HepG2 (cell line): ENCODE data around the gene SPSB1. TPM values are rescaled to one million over a fixed set of nuclear protein-coding genes. Genes with fewer than 3 reads are reported as not detected.
A peak's percentile ranks its signal among the peaks of the same experiment; 100 is the strongest.

Experiments used
- ATAC-seq: fragments of 200-7000 bp; cut with Tn5 transposase; 3 replicates; pipeline ENCODE4 v1.9.1; 2020; ENCODE audit warnings: mild to moderate bottlenecking, moderate library complexity
- BruUV-seq: library from RNA; stranded (reverse); fragments of 400-500 nt; replicated peaks from 2 replicates; lab custom pipeline; 2021; lab: Mats Ljungman, UMichigan
- CTCF ChIA-PET: fragments of 300-600 bp; formaldehyde crosslinking; extraction: SDS; loops from one replicate; lab custom pipeline; 2021; ENCODE audit warnings: low total read pairs, inconsistent platforms, low intra/inter-chr PET ratio; lab: Yijun Ruan, JAX
- POLR2A ChIA-PET: fragments of 350-600 bp; sonication (Branson Sonifier 250); formaldehyde crosslinking; loops from one replicate; lab custom pipeline; 2020; ENCODE audit warnings: antibody characterized with exemption, inconsistent platforms; lab: Yijun Ruan, JAX
- DNase-seq: peaks from one replicate; pipeline ENCODE4 v3.0.0-alpha.2; 2015; ENCODE audit warnings: low spot score
- FAIRE-seq: peaks from 3 replicates; lab custom pipeline; 2011; peaks lifted over from hg19 to GRCh38; lab: Jason Lieb, UNC
- H2AFZ ChIP-seq: one replicate; pipeline ENCODE4 v1.6.1; 2011; ENCODE audit warnings: low read length, inconsistent platforms
- H3K27ac ChIP-seq: fragments of 300-600 bp; 3 replicates; pipeline ENCODE4 v1.8.0; 2011; ENCODE audit warnings: mixed run types, mild to moderate bottlenecking, mixed read lengths, low read length, inconsistent platforms; ENCODE audit not compliant: insufficient read depth; ENCODE audit errors: extremely low read length
- H3K27me3 ChIP-seq, 2 experiments: fragments of 200-600 bp in 1 of 2; 2 replicates in 1 of 2; 3 replicates in 1 of 2; pipeline versions ENCODE4 v1.6.0 to v1.8.0; 2011; ENCODE audit warnings: low read length in 2 of 2, mild to moderate bottlenecking in 2 of 2, moderate library complexity in 2 of 2, inconsistent platforms in 1 of 2; ENCODE audit not compliant: insufficient read depth in 2 of 2, control insufficient read depth in 1 of 2
- H3K36me3 ChIP-seq, 2 experiments: fragments of 200-600 bp in 1 of 2; replicated peaks in 1 of 2; 2 replicates in 1 of 2; 3 replicates in 1 of 2; pipeline versions ENCODE4 v1.5.1 to v1.8.0; 2011; ENCODE audit warnings: low read length in 2 of 2, inconsistent platforms in 1 of 2; ENCODE audit not compliant: insufficient read depth in 2 of 2, control insufficient read depth in 1 of 2
- H3K4me1 ChIP-seq: 2 replicates; pipeline ENCODE4 v1.5.1; 2012; ENCODE audit warnings: low read length, inconsistent platforms; ENCODE audit not compliant: insufficient read depth
- H3K4me2 ChIP-seq: 2 replicates; pipeline ENCODE4 v1.6.0; 2011; ENCODE audit warnings: low read depth, low read length, inconsistent platforms
- H3K4me3 ChIP-seq, 3 experiments: fragments of 200-600 bp in 1 of 3; sonication (generic), shearing (Covaris generic) in 1 of 3; replicated peaks in 1 of 3; 2 replicates each; pipeline ENCODE4 v1.5.1; 2011 to 2016; ENCODE audit warnings: low read length in 3 of 3, inconsistent platforms in 2 of 3, low read depth in 2 of 3, mild to moderate bottlenecking in 2 of 3, control low read depth in 1 of 3, mixed read lengths in 1 of 3; ENCODE audit not compliant: insufficient read depth in 1 of 3
- H3K79me2 ChIP-seq: one replicate; pipeline ENCODE4 v1.6.1; 2011; ENCODE audit warnings: low read length, inconsistent platforms; ENCODE audit not compliant: insufficient read depth
- H3K9ac ChIP-seq: 2 replicates; pipeline ENCODE4 v1.6.0; 2011; ENCODE audit warnings: mild to moderate bottlenecking, low read depth, low read length, inconsistent platforms; ENCODE audit not compliant: insufficient read depth
- H3K9me3 ChIP-seq: 2 replicates; pipeline ENCODE4 v1.5.1; 2012; ENCODE audit warnings: mild to moderate bottlenecking, low read length
- H4K20me1 ChIP-seq: 2 replicates; pipeline ENCODE4 v1.6.0; 2011; ENCODE audit warnings: inconsistent platforms, mild to moderate bottlenecking, low read length, moderate library complexity; ENCODE audit not compliant: insufficient read depth
- FOXK2 ChIP-seq: fragments of 450-650 bp; IDR thresholded peaks from 2 replicates; pipeline ENCODE4 v1.6.1; 2016
- HNF4G ChIP-seq, 2 experiments: sonication (generic) in 1 of 2; formaldehyde crosslinking in 1 of 2; IDR thresholded peaks; 2 replicates each; pipeline versions ENCODE4 v1.4.0 to v1.6.1; 2011 to 2020; ENCODE audit warnings: borderline replicate concordance in 2 of 2, low read depth in 2 of 2, mild to moderate bottlenecking in 2 of 2, low read length in 1 of 2, missing genetic modification reagents in 1 of 2, moderate library complexity in 1 of 2
- WGBS: methylation state at CpG from one replicate; pipeline ENCODE4 v1.1.6; 2017; ENCODE audit warnings: low lambda C conversion rate; 5-methylcytosine and 5-hydroxymethylcytosine counted together
- in situ Hi-C: cut with HindIII; loops from 2 replicates; pipeline ENCODE4 v1.10.0; 2017; ENCODE audit warnings: low pct_unique_long_range_greater_than_20kb; ENCODE audit not compliant: extremely low pct_ligation_motif_present
- intact Hi-C: fragments of 100-400 bp; cut with micrococcal nuclease; formaldehyde crosslinking; loops from one replicate; pipeline ENCODE4 v1.10.0; 2022; ENCODE audit not compliant: unreplicated experiment
- polyA plus RNA-seq, 8 experiments: library from polyadenylated mRNA; depleted of rRNA in 3 of 8; stranded (reverse) in 7 of 8; unstranded in 1 of 8; fragments of >200 nt; fragmentation: Illumina TruSeq in 4 of 8; extraction: Trizol in 4 of 8; gene quantifications; 2 replicates each; pipeline versions ENCODE4 v1.2.1 to v1.2.3, GENCODE V29; 2011 to 2016; ENCODE audit warnings: low read depth in 4 of 8, missing spikeins in 1 of 8, mixed read lengths in 1 of 8; ENCODE audit not compliant: insufficient read depth in 1 of 8
- total RNA-seq, 5 experiments: library from RNA; depleted of rRNA; stranded (reverse); fragments of >200 nt; fragmentation: Illumina TruSeq; extraction: Trizol; gene quantifications; 2 replicates each; pipeline ENCODE4 v1.2.3, GENCODE V29; 2016; ENCODE audit warnings: low read depth in 1 of 5
- TF ChIP-seq, protein P1 (sequence below): sonication (generic); formaldehyde crosslinking; IDR thresholded peaks from 2 replicates; pipeline ENCODE4 v1.9.0; 2021; ENCODE audit warnings: mild to moderate bottlenecking, missing genetic modification reagents
- TF ChIP-seq, protein P2 (sequence below): sonication (generic); formaldehyde crosslinking; IDR thresholded peaks from 2 replicates; pipeline ENCODE4 v1.4.0; 2020; ENCODE audit warnings: missing genetic modification reagents, borderline replicate concordance

Gene SPSB1
- total and polyA plus RNA-seq, 2 of the 13 experiments (the other 11 are each of a cell fraction or from before 2014, with no cell fraction given): 5.0 to 8.0 TPM

- TF ChIP-seq, protein P1, sequence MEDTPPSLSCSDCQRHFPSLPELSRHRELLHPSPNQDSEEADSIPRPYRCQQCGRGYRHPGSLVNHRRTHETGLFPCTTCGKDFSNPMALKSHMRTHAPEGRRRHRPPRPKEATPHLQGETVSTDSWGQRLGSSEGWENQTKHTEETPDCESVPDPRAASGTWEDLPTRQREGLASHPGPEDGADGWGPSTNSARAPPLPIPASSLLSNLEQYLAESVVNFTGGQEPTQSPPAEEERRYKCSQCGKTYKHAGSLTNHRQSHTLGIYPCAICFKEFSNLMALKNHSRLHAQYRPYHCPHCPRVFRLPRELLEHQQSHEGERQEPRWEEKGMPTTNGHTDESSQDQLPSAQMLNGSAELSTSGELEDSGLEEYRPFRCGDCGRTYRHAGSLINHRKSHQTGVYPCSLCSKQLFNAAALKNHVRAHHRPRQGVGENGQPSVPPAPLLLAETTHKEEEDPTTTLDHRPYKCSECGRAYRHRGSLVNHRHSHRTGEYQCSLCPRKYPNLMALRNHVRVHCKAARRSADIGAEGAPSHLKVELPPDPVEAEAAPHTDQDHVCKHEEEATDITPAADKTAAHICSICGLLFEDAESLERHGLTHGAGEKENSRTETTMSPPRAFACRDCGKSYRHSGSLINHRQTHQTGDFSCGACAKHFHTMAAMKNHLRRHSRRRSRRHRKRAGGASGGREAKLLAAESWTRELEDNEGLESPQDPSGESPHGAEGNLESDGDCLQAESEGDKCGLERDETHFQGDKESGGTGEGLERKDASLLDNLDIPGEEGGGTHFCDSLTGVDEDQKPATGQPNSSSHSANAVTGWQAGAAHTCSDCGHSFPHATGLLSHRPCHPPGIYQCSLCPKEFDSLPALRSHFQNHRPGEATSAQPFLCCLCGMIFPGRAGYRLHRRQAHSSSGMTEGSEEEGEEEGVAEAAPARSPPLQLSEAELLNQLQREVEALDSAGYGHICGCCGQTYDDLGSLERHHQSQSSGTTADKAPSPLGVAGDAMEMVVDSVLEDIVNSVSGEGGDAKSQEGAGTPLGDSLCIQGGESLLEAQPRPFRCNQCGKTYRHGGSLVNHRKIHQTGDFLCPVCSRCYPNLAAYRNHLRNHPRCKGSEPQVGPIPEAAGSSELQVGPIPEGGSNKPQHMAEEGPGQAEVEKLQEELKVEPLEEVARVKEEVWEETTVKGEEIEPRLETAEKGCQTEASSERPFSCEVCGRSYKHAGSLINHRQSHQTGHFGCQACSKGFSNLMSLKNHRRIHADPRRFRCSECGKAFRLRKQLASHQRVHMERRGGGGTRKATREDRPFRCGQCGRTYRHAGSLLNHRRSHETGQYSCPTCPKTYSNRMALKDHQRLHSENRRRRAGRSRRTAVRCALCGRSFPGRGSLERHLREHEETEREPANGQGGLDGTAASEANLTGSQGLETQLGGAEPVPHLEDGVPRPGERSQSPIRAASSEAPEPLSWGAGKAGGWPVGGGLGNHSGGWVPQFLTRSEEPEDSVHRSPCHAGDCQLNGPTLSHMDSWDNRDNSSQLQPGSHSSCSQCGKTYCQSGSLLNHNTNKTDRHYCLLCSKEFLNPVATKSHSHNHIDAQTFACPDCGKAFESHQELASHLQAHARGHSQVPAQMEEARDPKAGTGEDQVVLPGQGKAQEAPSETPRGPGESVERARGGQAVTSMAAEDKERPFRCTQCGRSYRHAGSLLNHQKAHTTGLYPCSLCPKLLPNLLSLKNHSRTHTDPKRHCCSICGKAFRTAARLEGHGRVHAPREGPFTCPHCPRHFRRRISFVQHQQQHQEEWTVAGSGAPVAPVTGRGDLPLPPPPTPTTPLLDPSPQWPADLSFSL (CRISPR knock-in tag): 0 out of 2 replicates have a peak, but pooled peaks have one; percentile 17
These were observed 2.4 kb downstream of the SPSB1 start (continued) for GRCh38 chr1:9294910-9295636.

DNA sequence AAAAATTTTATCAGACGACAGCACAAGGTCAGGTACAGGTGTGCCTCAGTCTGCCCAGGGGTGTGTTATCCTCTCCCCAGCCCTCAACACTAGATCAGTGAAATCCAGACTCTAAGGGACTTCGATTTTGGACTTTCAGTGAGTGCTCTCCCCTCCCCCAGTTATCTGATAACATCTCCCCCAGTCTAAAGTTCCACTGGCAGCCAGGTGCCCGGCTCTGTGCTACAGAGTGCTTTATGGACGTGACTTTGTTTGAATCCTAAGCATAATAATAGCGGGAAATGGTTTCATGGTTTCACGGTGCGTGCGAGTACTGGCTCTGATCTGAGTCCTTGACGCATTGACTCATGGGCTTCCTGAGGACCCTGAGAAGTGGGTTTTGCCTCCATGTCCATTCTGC is 3.2 kb downstream of the SPSB1 start:
- H3K9ac ChIP-seq: no peak overlapping the region
- FAIRE-seq: no peak
- WGBS: 60% methylated on average over 8 of the region's 9 CpGs
- H2AFZ ChIP-seq: no peak overlapping the region
- peaks cover 28% of the 10 kb centered on the region for H3K79me2 ChIP-seq
- H4K20me1 ChIP-seq: peaks cover 4% of the 10 kb centered on the region; the same call in 1 of the 2 replicates
- no peaks in the 10 kb centered on the region for H3K27me3 ChIP-seq
- no peak for ATAC-seq
- CTCF ChIA-PET: no interaction called here
- POLR2A ChIA-PET: interaction anchor here (1.1 kb wide), 1 partner anchor 143 kb away, joined by 3 read pairs; no protein-coding TSS in a partner anchor
- no TSS peak for BruUV-seq
- H3K4me1 ChIP-seq: peaks cover 68% of the 10 kb centered on the region
- H3K36me3 ChIP-seq: no peaks in the 10 kb centered on the region
- peak overlapping the region; percentile 93 for H3K4me2 ChIP-seq
- DNase-seq: no peak
- H3K9me3 ChIP-seq: no peaks in the 10 kb centered on the region
- TF ChIP-seq, protein P2, sequence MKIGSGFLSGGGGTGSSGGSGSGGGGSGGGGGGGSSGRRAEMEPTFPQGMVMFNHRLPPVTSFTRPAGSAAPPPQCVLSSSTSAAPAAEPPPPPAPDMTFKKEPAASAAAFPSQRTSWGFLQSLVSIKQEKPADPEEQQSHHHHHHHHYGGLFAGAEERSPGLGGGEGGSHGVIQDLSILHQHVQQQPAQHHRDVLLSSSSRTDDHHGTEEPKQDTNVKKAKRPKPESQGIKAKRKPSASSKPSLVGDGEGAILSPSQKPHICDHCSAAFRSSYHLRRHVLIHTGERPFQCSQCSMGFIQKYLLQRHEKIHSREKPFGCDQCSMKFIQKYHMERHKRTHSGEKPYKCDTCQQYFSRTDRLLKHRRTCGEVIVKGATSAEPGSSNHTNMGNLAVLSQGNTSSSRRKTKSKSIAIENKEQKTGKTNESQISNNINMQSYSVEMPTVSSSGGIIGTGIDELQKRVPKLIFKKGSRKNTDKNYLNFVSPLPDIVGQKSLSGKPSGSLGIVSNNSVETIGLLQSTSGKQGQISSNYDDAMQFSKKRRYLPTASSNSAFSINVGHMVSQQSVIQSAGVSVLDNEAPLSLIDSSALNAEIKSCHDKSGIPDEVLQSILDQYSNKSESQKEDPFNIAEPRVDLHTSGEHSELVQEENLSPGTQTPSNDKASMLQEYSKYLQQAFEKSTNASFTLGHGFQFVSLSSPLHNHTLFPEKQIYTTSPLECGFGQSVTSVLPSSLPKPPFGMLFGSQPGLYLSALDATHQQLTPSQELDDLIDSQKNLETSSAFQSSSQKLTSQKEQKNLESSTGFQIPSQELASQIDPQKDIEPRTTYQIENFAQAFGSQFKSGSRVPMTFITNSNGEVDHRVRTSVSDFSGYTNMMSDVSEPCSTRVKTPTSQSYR (CRISPR knock-in tag): peak; percentile 36; the same call in 1 of the 2 replicates
- no peak for TF ChIP-seq FOXK2
- TF ChIP-seq HNF4G (IDR thresholded peaks at IDR 0.05; ENCODE audit: borderline replicate concordance, low read depth, low read length): peak; percentile 40; the same call in 1 of the 2 replicates
- no peak for TF ChIP-seq HNF4G (CRISPR knock-in tag; IDR thresholded peaks at IDR 0.05; ENCODE audit: borderline replicate concordance, low read depth)
- no peak overlapping the region for H3K27ac ChIP-seq
- in situ Hi-C loops (no loop called here), intact Hi-C loops (no loop called here)
- H3K4me3 ChIP-seq: no peak overlapping the region; a peak in 1 of 6 replicates
